ENCODE measurements around the gene ARHGAP23.

Gene ARHGAP23

GRCh38 chr17:38441429-38442061 is 13.3 kb downstream of the ARHGAP23 start:
- no peak for DNase-seq (ENCODE audit: low spot score)

- no peak for DNase-seq (ENCODE audit: low spot score)
These were observed 14.3 kb downstream of the ARHGAP23 start for GRCh38 chr17:38442548-38442947.

DNA sequence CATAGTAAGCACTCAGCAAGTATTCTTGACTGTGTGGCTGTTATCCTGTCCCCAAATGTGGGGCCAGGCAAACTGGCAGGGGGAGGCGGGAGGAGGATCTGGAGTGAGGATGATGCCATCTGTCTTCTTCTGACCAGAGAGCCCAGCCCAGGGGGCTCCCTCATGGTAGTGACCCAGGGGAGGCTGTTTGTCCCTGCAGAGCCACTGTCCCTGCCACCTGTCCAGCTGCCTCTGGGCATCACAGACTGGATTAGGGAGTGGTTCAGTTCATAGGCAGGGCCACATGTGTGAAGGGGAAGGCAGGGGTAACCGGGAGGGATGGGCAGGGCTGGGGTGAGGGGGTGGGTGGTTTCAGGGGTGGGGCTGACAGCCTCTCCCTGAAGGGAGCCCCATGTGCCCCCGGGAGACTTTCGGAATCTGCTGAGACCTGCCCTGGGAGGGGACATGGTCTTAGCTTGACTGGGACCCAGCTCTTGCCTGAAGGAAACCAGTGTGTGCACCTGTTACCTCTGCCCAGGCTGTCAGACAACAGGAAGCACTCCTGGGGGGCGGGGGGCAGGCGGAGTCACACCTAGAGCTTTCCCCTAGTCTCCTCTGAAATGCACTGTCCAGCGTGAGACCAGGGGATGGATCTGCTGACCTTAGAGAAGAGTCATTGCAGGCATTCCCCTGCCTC is 15.2 kb downstream of the ARHGAP23 start:
- DNase-seq (ENCODE audit: low spot score): no peak

- peak; percentile 84 for DNase-seq (ENCODE audit: low spot score)
These were observed 15.9 kb downstream of the ARHGAP23 start for GRCh38 chr17:38444151-38444550.

- DNase-seq (ENCODE audit: low spot score): no peak
These were observed 19.3 kb downstream of the ARHGAP23 start for GRCh38 chr17:38447502-38448085.

DNA sequence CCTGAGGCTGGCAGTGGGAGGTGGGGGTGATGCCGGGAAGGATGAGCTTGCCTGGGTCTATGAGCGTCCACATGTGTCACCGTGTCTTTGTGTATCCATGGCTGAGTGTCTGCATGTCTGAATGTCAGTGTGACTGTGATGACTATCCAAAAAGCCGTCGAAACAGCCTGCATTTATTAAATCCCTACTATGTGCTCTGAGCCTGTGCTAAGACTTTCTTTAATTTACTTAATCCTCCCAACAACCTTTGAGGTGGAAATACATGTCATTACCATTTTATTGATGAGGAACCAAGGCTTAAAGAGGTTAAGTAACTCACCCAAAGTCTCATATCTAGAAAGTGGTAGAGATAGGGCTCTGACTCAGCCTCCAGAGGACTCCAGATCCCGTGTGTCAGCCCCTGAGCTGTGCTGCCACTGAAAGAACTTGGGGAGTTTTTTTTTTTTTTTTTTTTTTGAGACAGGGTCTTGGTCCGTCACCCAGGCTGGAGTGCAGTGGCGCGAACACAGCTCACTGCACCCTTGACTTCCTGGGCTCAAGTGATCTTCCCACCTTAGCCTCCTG is 20.0 kb downstream of the ARHGAP23 start:
- no peak for DNase-seq (ENCODE audit: low spot score)

GRCh38 chr17:38449364-38449763 is 21.1 kb downstream of the ARHGAP23 start:
- DNase-seq (ENCODE audit: low spot score): no peak

DNA sequence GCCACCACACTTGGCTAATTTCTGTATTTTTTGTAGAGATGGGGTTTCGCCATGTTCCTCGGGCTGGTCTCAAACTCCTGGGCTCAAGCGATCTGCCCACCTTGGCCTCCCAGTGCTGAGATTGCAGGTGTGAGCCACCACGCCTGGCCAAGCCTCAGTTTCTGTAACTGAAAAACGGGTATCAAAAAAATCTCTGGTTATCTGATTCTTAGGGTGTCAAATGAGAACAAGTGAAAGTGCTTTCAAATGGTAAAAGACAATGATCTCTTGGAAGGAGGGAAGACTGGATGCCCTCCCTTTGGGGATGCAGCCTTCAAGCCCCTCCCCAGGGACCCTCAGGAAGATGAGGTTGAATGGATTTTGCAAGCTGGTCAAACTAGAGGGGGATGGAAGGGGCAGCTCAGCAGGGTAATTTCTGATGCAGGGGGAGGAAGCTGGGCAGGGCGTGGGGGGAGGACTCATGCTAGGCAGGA is 22.3 kb downstream of the ARHGAP23 start:
- DNase-seq (ENCODE audit: low spot score): no peak

- DNase-seq (ENCODE audit: low spot score): peak; percentile 76
These were observed 23.0 kb downstream of the ARHGAP23 start for GRCh38 chr17:38451030-38451839.

DNA sequence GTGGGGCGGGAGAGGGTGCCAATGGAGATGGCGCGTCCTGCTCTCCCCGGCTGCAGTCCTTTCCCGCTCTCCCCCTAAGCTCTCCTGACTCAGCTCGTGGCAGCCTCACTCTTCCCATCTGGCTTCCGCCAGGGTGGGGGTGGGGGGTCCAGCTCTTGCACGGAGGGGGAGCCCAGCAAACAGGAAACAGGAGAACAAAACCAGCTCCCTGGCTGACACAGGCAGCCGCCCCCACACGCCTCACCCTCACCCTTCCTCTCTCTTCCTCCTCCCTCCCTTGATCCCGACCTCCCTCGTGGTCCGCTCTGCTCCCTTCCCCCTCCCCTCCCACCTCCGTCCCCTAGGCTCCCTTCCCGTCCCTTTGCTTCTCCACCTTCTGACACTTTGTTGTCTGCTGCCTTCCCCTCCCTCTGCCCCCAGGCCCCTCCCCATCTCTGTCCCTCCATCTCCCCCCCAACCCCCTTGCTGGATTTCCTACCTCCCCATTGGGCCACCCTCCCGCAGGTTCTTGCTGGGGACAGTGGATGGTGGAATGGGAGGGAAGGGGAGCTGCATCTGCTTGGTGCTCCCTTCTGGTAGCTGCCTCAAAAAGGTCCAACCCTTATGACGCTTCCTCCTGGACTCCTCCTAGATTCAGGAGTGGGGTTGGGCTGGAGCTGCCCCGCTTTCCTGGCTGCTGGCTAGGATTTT is 23.7 kb downstream of the ARHGAP23 start:
- peak; percentile 84 for DNase-seq (ENCODE audit: low spot score)

- no peak for DNase-seq (ENCODE audit: low spot score)
These were observed 24.5 kb downstream of the ARHGAP23 start for GRCh38 chr17:38452719-38453118.

GRCh38 chr17:38453951-38454421 is 25.7 kb downstream of the ARHGAP23 start:
- DNase-seq (ENCODE audit: low spot score): no peak

GRCh38 chr17:38454532-38454931 is 26.3 kb downstream of the ARHGAP23 start:
- DNase-seq (ENCODE audit: low spot score): peak; percentile 87

GRCh38 chr17:38455288-38455915 is 27.1 kb downstream of the ARHGAP23 start:
- no peak for DNase-seq (ENCODE audit: low spot score)

GRCh38 chr17:38456031-38456815 is 28.0 kb downstream of the ARHGAP23 start:
- no peak for DNase-seq (ENCODE audit: low spot score)

DNA sequence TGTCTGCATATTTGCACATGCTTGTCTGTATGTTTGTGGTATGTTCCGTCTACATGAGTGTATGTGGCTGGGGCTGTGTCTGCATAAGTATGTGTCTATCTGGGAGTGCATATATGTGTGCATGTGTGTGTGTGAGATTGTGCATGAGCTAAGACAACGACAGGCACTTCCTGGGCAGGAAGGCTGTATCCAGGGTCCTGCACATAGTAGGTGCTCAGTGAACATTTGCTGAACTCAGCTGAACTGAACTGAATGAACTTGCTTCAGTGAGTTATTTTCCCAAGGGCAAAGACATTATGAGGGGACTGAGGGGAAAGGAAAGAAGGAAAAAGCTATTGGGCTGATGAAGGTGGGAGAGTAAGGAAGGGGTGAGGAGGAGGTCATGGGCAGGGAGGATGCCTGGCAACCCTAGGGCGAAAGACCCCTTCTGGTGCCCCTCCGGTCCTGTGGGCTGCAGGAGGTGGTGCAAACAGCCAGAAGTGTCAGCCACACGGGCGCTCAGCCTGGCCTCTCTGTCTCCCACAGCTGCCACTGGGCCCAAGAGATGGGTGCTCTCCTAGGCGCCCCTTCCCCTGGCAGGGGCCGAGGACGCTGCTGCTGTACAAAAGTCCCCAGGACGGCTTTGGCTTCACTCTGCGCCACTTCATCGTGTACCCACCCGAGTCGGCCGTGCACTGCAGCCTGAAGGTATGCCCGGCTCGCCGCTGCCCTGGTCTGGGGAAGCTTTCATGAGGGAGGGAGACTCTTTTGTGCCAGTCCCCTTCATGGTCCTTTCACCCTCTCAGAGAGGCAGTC is 29.5 kb downstream of the ARHGAP23 start:
- DNase-seq (ENCODE audit: low spot score): no peak

DNA sequence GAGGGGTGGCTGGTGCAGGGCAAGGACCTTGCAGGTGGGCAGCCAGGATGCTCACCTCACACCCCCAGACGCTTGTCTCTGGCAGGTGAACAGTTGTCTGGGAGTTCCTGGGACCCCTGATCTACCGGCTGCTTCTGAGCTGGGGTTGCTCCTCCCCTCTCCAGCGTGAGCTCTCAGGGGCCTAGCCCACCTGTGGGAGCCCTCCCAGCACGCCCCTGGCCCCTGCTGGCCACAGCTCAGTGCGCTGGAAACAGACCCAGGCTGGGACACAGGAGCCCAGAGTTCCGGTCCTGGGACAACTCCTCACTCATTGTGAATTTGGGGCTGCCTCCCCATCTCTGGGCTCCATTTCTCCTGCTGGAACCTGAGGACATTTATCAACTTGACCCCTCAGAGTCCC is 30.3 kb downstream of the ARHGAP23 start:
- DNase-seq (ENCODE audit: low spot score): no peak

DNA sequence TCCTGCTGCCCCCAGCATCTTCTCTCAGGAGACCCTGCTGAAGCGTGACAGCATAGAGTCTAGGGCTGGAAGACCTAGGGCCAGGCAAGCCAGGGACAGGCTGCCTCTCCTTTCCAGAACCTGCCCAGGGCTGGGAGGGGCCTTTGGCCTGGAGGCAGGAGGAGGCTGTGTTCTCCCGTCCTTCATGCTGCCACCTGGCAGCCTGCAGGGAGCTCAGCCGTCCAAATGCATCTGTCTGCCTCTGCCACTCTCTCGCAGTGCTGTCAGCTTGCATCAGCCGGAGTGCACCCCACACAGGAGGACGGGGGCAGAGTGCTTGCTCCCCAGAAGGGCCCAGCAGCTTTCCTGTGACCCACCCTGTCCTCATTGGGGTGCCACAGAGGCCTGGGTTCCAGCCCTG is 31.3 kb downstream of the ARHGAP23 start:
- no peak for DNase-seq (ENCODE audit: low spot score)

GRCh38 chr17:38460082-38460715 is 31.9 kb downstream of the ARHGAP23 start:
- DNase-seq (ENCODE audit: low spot score): no peak

Data from AG08396 (cell line).